Measurements from ENCODE around the gene UNC93A. TPM values are rescaled to one million over a fixed set of nuclear protein-coding genes. Genes with fewer than 3 reads are reported as not detected.

The UNC93A gene
- total and polyA plus RNA-seq, 9 of the 15 experiments (the other 6 are each of a cell fraction or from before 2014, with no cell fraction given) = not detected

DNA sequence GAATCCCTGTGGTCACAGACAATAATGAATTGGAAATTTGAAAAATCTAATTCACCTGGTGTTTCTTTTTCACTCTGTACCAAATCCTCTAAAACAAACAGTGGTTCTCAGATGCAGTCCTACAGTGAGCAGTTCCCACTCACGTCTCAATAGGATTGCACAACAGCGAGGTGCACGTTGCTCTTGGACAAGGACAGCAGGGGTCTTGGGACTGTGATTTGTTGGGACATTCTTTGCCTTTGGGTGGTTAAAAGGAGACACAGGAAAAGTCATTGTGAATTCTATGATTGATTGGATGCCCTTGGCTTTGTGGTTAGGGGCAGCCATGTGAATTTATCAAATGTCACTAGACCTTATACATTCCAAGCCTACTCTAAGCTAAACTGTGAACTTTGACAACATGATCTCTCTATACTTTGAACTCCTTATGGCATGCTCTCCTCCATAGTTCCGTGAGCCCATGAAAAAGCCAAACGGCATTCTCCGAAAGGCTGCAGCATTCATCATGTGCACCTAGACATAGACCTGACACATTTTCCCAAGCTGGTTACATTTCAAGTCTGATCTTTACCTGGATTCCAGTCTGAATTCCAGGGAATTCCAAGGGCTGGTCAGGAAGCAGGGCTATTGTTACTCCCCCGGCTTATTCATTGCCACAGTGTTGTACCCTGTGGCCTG, 647 bp downstream of the UNC93A start:
- no peak for DNase-seq (ENCODE audit: extremely low read depth in 1 of 4, low spot score in 3 of 4)
- Histone ChIP-seq H3K36me3 (ENCODE audit: control insufficient read depth, insufficient read depth, low read length) (no peaks in the 10 kb centered on the region), H3K4me2 (ENCODE audit: insufficient read depth, low read length) (no peak overlapping the region), H3K27ac (ENCODE audit: extremely low read depth, low read depth, low read length) (no peak overlapping the region), H3K9me3 (replicated peaks; ENCODE audit: control insufficient read depth, insufficient read depth, low read depth, low read length) (no peaks in the 10 kb centered on the region), H3K9ac (ENCODE audit: insufficient read depth in 1 of 2, low read depth in 2 of 2, low read length in 2 of 2) (no peak overlapping the region), H3K4me1 (replicated peaks in 1 of 2; ENCODE audit: control insufficient read depth in 2 of 2, insufficient read depth in 2 of 2, low read length in 2 of 2) (no peaks in the 10 kb centered on the region), H3K79me2 (ENCODE audit: control insufficient read depth, insufficient read depth, low read length) (no peaks in the 10 kb centered on the region), H2AFZ (ENCODE audit: low read depth, low read length) (no peak overlapping the region), H4K20me1 (replicated peaks; ENCODE audit: control insufficient read depth, insufficient read depth, low read length) (peaks cover 8% of the 10 kb centered on the region; the same call in 1 of the 2 replicates), H3K4me3 (no peak overlapping the region), H3K27me3 (ENCODE audit: control insufficient read depth in 2 of 2, insufficient read depth in 2 of 2, low read length in 2 of 2) (peaks cover 18 to 59% of the 10 kb centered on the region in 2 experiments; a peak in 4 of 5 replicates), H3K9me1 (ENCODE audit: control insufficient read depth, insufficient read depth, low read length) (no peaks in the 10 kb centered on the region)
- intact Hi-C loops (cut with micrococcal nuclease) = no loop called here
- under 1% methylated on average over 7 of the region's 7 CpGs for WGBS (ENCODE audit: insufficient coverage, low coverage, missing lambda C conversion rate)
- in situ Hi-C loops (cut with MboI) = loop anchor here (25.0 kb wide), 1 partner anchor 529 kb away; no protein-coding TSS in a partner anchor
- POLR2A ChIA-PET = no interaction called here
- BruUV-seq (replicated peaks) = no TSS peak
- CTCF ChIA-PET (ENCODE audit: low intra/inter-chr PET ratio) = no interaction called here
- no peak for FAIRE-seq
- ATAC-seq = no peak
- TF ChIP-seq TAF9B (IDR thresholded peaks at IDR 0.05; ENCODE audit: partially characterized antibody) (no peak), CEBPG (CRISPR knock-in tag; IDR thresholded peaks at IDR 0.05) (no peak), CEBPG (tag; conservative IDR thresholded peaks at IDR 0.05 in 1 of 2, IDR thresholded peaks at IDR 0.05 in 1 of 2) (peak in 1 of 2 experiments; percentile 32; a peak in 1 of 4 replicates), HINFP (tag; conservative IDR thresholded peaks at IDR 0.05; ENCODE audit: low read depth) (no peak), OTX1 (CRISPR knock-in tag; IDR thresholded peaks at IDR 0.05) (no peak), MEF2A (IDR thresholded peaks at IDR 0.05; ENCODE audit: control insufficient read depth, low read depth, low read length) (no peak), KLF1 (tag; IDR thresholded peaks at IDR 0.05) (no peak), CEBPB (tag; IDR thresholded peaks at IDR 0.05) (peak; percentile 57), ZNF764 (CRISPR knock-in tag; IDR thresholded peaks at IDR 0.05; ENCODE audit: low read depth) (no peak), FOXP4 (CRISPR knock-in tag; IDR thresholded peaks at IDR 0.05; ENCODE audit: borderline replicate concordance) (no peak), SLC30A9 (CRISPR knock-in tag; IDR thresholded peaks at IDR 0.05) (no peak)
- TF ChIP-seq, protein P1, sequence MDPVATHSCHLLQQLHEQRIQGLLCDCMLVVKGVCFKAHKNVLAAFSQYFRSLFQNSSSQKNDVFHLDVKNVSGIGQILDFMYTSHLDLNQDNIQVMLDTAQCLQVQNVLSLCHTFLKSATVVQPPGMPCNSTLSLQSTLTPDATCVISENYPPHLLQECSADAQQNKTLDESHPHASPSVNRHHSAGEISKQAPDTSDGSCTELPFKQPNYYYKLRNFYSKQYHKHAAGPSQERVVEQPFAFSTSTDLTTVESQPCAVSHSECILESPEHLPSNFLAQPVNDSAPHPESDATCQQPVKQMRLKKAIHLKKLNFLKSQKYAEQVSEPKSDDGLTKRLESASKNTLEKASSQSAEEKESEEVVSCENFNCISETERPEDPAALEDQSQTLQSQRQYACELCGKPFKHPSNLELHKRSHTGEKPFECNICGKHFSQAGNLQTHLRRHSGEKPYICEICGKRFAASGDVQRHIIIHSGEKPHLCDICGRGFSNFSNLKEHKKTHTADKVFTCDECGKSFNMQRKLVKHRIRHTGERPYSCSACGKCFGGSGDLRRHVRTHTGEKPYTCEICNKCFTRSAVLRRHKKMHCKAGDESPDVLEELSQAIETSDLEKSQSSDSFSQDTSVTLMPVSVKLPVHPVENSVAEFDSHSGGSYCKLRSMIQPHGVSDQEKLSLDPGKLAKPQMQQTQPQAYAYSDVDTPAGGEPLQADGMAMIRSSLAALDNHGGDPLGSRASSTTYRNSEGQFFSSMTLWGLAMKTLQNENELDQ (CRISPR knock-in tag; IDR thresholded peaks at IDR 0.05; ENCODE audit: borderline replicate concordance) = no peak
- TF ChIP-seq, protein P2, sequence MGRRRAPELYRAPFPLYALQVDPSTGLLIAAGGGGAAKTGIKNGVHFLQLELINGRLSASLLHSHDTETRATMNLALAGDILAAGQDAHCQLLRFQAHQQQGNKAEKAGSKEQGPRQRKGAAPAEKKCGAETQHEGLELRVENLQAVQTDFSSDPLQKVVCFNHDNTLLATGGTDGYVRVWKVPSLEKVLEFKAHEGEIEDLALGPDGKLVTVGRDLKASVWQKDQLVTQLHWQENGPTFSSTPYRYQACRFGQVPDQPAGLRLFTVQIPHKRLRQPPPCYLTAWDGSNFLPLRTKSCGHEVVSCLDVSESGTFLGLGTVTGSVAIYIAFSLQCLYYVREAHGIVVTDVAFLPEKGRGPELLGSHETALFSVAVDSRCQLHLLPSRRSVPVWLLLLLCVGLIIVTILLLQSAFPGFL (CRISPR knock-in tag; IDR thresholded peaks at IDR 0.05) = no peak
